Activated CD8-positive, alpha-beta memory T cell treated with anti-CD3 and anti-CD28 coated beads, Interleukin-2, amount 50 U/mL, for 48 hours (primary cell): ENCODE results near the gene SERTAD2.
A peak's percentile ranks its signal among the peaks of the same experiment; 100 is the strongest.

Experiments
- DNase-seq: peaks from one replicate; pipeline ENCODE4 v3.0.0-alpha.2; 2020

The SERTAD2 gene

GRCh38 chr2:64607381-64608304, 46.1 kb downstream of the SERTAD2 start:
- DNase-seq, result no peak

GRCh38 chr2:64606479-64607363, 47.0 kb downstream of the SERTAD2 start:
- DNase-seq, result peak; percentile 88

- DNase-seq, result no peak
Measured at GRCh38 chr2:64605991-64606478, 47.7 kb downstream of the SERTAD2 start.

GRCh38 chr2:64605026-64605471, 48.7 kb downstream of the SERTAD2 start:
- no peak for DNase-seq

GRCh38 chr2:64604155-64604554, 49.6 kb downstream of the SERTAD2 start:
- no peak for DNase-seq

GRCh38 chr2:64602436-64602835, 51.3 kb downstream of the SERTAD2 start:
- no peak for DNase-seq

- DNase-seq, result no peak
Measured at GRCh38 chr2:64601785-64602391, 51.8 kb downstream of the SERTAD2 start.

GRCh38 chr2:64601034-64601754, 52.5 kb downstream of the SERTAD2 start:
- no peak for DNase-seq

- no peak for DNase-seq
Measured at GRCh38 chr2:64599469-64599868, 54.2 kb downstream of the SERTAD2 start.

- no peak for DNase-seq
Measured at GRCh38 chr2:64598226-64598625, 55.5 kb downstream of the SERTAD2 start.

- no peak for DNase-seq
Measured at GRCh38 chr2:64595397-64596176, 58.1 kb downstream of the SERTAD2 start.

GRCh38 chr2:64594226-64594989, 59.3 kb downstream of the SERTAD2 start:
- DNase-seq, result no peak

GRCh38 chr2:64593035-64593655, 60.6 kb downstream of the SERTAD2 start:
- no peak for DNase-seq

- no peak for DNase-seq
Measured at GRCh38 chr2:64591188-64591587, 62.5 kb downstream of the SERTAD2 start.

GRCh38 chr2:64587561-64587960, 66.2 kb downstream of the SERTAD2 start:
- DNase-seq, result no peak

GRCh38 chr2:64586883-64587481, 66.7 kb downstream of the SERTAD2 start:
- no peak for DNase-seq

GRCh38 chr2:64586054-64586453, 67.7 kb downstream of the SERTAD2 start:
- no peak for DNase-seq

GRCh38 chr2:64582774-64583340, 70.9 kb downstream of the SERTAD2 start:
- DNase-seq, result no peak

GRCh38 chr2:64581777-64582539, 71.8 kb downstream of the SERTAD2 start:
- DNase-seq, result no peak
